ENCODE data around the gene AGAP4.
"Not testable (repeated sequence)": the region's sequence is repeated elsewhere in the genome, so short reads cannot be mapped to it uniquely, and the experiment has no call there.

The AGAP4 gene

DNA sequence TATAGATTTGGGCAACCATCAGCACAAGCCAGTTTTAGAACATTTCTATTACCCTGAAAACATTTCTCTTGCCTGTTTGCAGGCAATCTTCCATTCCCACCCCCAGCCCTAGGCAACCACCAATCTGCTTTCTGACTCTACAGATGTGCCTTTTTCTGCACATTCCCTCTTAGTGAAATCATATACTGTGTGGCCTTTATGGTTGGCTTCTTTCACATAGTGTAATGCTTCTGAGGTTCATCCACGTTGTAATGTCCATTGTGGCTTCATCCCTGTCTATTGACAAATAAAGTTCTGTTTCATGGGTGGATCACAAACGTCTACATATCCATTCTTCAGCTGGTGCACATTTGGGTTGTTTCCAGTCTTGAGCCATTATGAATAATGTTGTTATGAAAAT is 42.3 kb downstream of the AGAP4 start:
- not testable (repeated sequence) for H3K79me2 ChIP-seq (ENCODE audit: control insufficient read depth, insufficient read depth, low read length); H2BK5ac ChIP-seq (ENCODE audit: low read length); H2BK120ac ChIP-seq (ENCODE audit: low read depth, low read length); H3K36me3 ChIP-seq (ENCODE audit: control insufficient read depth, insufficient read depth, low read length); DNase-seq; H3K18ac ChIP-seq (ENCODE audit: low read length); H3K56ac ChIP-seq (ENCODE audit: low read length); H4K8ac ChIP-seq (ENCODE audit: low read depth, low read length); H2BK15ac ChIP-seq (replicated peaks; ENCODE audit: low read depth); H3K27me3 ChIP-seq (ENCODE audit: insufficient read depth, low read length, poor library complexity); H3K23ac ChIP-seq (ENCODE audit: low read length); H3K9ac ChIP-seq (ENCODE audit: low read length); H3K4ac ChIP-seq (ENCODE audit: low read depth, low read length); H3K4me2 ChIP-seq (ENCODE audit: low read length); H2AK5ac ChIP-seq (ENCODE audit: low read length); H3K4me1 ChIP-seq (ENCODE audit: control insufficient read depth, low read depth, low read length); H4K5ac ChIP-seq (ENCODE audit: low read length); H3K79me1 ChIP-seq (ENCODE audit: low read length); H3K4me3 ChIP-seq (ENCODE audit: low read length); H3K27ac ChIP-seq (ENCODE audit: low read depth, low read length)
- no CpG with 5 or more reads among the region's 2 CpGs for WGBS (ENCODE audit: extremely low coverage, insufficient coverage, low lambda C conversion rate)

DNA sequence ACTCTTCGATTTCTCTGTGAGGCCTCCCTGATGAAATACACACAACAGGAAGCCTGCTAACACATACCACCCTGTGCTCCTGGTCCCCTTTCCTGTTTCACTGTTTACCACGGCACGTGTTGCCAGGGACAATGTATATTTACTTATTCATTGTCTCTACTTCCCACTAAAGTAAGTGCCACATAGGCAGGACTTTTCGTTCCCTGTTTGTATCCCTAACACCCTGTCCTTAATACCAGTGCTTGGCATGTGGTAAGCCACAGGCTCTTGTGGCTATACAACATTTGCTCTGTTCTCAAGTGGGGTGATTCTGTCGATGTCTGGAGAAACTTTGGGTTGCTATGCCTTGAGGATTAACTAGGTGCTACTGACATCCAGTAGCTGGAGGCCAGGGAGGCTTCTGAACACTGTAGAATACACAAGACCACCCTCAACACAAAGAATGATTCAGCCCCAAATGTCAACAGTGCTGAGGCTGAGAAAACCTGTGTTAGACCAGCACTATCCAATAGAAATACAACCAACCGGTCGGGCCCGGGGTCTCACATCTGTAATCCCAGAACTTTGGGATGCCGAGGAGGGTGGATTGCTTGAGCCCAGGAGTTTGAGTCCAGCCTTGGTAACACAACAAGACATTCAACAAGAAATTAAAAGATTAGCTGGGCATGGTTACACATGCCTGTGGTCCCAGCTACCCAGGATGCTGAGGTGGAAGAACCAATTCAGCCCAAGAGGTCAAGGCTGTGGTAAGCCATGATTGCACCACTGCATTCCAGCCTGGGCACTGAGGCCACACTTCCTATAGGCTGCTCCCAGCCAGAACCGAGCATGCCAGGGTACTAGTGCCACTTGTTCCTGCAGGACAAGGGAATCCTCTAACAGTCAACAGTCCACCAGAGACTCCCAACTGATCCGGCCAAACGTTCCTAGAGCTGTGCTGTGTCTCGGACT is 44.0 kb downstream of the AGAP4 start:
- H3K36me3 ChIP-seq (ENCODE audit: control insufficient read depth, insufficient read depth, low read length); H3K27me3 ChIP-seq (ENCODE audit: insufficient read depth, low read length, poor library complexity); H4K5ac ChIP-seq (ENCODE audit: low read length); H2BK15ac ChIP-seq (replicated peaks; ENCODE audit: low read depth); H3K56ac ChIP-seq (ENCODE audit: low read length); H2BK5ac ChIP-seq (ENCODE audit: low read length); H3K79me1 ChIP-seq (ENCODE audit: low read length); H3K23ac ChIP-seq (ENCODE audit: low read length); H3K27ac ChIP-seq (ENCODE audit: low read depth, low read length); H3K9ac ChIP-seq (ENCODE audit: low read length); H2AK5ac ChIP-seq (ENCODE audit: low read length); H3K4ac ChIP-seq (ENCODE audit: low read depth, low read length); H3K4me2 ChIP-seq (ENCODE audit: low read length); H2BK120ac ChIP-seq (ENCODE audit: low read depth, low read length); DNase-seq; H3K4me3 ChIP-seq (ENCODE audit: low read length); H4K8ac ChIP-seq (ENCODE audit: low read depth, low read length); H3K79me2 ChIP-seq (ENCODE audit: control insufficient read depth, insufficient read depth, low read length); H3K4me1 ChIP-seq (ENCODE audit: control insufficient read depth, low read depth, low read length); H3K18ac ChIP-seq (ENCODE audit: low read length): not testable (repeated sequence)
- no CpG with 5 or more reads among the region's 13 CpGs for WGBS (ENCODE audit: extremely low coverage, insufficient coverage, low lambda C conversion rate)

DNA sequence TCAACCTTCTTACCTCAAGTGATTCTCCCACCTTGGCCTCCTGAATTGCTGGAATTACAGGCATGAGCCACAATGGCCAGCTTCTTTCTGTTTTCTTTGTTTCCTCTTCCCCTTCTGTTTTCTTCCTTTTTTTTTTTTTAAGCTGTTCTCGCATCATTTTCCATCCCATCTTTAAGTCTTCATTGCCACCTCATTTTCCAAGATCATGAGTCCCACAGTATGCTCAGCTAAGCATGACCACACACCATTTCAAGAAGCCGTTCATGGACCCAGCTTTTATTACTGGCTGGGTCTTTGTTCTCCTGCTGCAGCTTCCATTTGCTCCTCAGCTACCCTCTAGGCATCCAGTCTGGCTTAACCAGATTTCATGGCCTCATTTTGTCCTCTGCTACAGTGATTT is 52.5 kb downstream of the AGAP4 start:
- not testable (repeated sequence) for H3K18ac ChIP-seq (ENCODE audit: low read length); H3K27ac ChIP-seq (ENCODE audit: low read depth, low read length); H3K9ac ChIP-seq (ENCODE audit: low read length); H2AK5ac ChIP-seq (ENCODE audit: low read length); H3K4ac ChIP-seq (ENCODE audit: low read depth, low read length); DNase-seq; H3K4me2 ChIP-seq (ENCODE audit: low read length); H3K56ac ChIP-seq (ENCODE audit: low read length); H4K5ac ChIP-seq (ENCODE audit: low read length); H3K79me1 ChIP-seq (ENCODE audit: low read length); H3K79me2 ChIP-seq (ENCODE audit: control insufficient read depth, insufficient read depth, low read length); H2BK120ac ChIP-seq (ENCODE audit: low read depth, low read length); H3K36me3 ChIP-seq (ENCODE audit: control insufficient read depth, insufficient read depth, low read length); H3K4me3 ChIP-seq (ENCODE audit: low read length); H3K27me3 ChIP-seq (ENCODE audit: insufficient read depth, low read length, poor library complexity); H2BK15ac ChIP-seq (replicated peaks; ENCODE audit: low read depth); H3K23ac ChIP-seq (ENCODE audit: low read length); H4K8ac ChIP-seq (ENCODE audit: low read depth, low read length); H3K4me1 ChIP-seq (ENCODE audit: control insufficient read depth, low read depth, low read length); H2BK5ac ChIP-seq (ENCODE audit: low read length)
- no CpG with 5 or more reads among the region's 2 CpGs for WGBS (ENCODE audit: extremely low coverage, insufficient coverage, low lambda C conversion rate)

DNA sequence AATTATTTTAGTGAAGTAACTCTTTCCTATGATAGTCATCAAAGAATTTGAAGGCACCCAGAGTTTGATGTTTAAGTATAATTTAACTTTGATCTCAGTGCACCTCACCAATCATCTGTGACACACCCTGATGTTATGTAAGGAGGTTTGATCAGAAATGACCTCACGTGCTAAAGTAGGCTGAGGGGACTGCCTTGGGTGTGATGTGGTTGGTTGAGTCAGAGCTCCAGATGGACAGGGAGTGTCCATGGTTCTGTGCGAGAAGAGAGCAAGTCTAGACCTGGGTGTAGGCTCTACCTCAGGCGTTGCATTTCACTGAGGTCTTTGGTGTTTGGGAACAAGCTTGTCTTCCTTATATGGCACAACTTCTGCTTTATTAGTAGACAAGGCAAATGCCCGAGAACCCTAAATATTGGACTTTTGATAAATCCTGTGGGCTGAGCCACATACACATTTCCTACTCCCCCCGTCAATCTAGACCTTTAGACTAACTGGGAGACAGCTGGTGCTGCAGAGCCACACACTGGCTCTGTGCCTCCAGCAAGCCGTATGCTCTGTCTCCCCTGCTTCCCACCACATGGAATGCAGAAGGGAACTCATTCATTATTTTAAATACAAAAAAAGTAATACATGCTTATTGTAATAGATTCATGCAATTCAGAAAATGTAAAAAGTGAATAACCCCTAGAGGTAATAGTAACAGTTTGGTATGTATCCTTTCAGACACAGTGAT is 56.4 kb downstream of the AGAP4 start:
- not testable (repeated sequence) for H3K4me1 ChIP-seq (ENCODE audit: control insufficient read depth, low read depth, low read length); H3K4me3 ChIP-seq (ENCODE audit: low read length); H3K23ac ChIP-seq (ENCODE audit: low read length); H3K4ac ChIP-seq (ENCODE audit: low read depth, low read length); H3K56ac ChIP-seq (ENCODE audit: low read length); H2BK120ac ChIP-seq (ENCODE audit: low read depth, low read length); H3K27me3 ChIP-seq (ENCODE audit: insufficient read depth, low read length, poor library complexity); H4K8ac ChIP-seq (ENCODE audit: low read depth, low read length); DNase-seq; H3K36me3 ChIP-seq (ENCODE audit: control insufficient read depth, insufficient read depth, low read length); H3K9ac ChIP-seq (ENCODE audit: low read length); H4K5ac ChIP-seq (ENCODE audit: low read length); H3K79me2 ChIP-seq (ENCODE audit: control insufficient read depth, insufficient read depth, low read length); H3K27ac ChIP-seq (ENCODE audit: low read depth, low read length); H2BK15ac ChIP-seq (replicated peaks; ENCODE audit: low read depth); H3K4me2 ChIP-seq (ENCODE audit: low read length); H3K79me1 ChIP-seq (ENCODE audit: low read length); H2BK5ac ChIP-seq (ENCODE audit: low read length); H2AK5ac ChIP-seq (ENCODE audit: low read length); H3K18ac ChIP-seq (ENCODE audit: low read length)
- WGBS (ENCODE audit: extremely low coverage, insufficient coverage, low lambda C conversion rate), result no CpG with 5 or more reads among the region's 6 CpGs

DNA sequence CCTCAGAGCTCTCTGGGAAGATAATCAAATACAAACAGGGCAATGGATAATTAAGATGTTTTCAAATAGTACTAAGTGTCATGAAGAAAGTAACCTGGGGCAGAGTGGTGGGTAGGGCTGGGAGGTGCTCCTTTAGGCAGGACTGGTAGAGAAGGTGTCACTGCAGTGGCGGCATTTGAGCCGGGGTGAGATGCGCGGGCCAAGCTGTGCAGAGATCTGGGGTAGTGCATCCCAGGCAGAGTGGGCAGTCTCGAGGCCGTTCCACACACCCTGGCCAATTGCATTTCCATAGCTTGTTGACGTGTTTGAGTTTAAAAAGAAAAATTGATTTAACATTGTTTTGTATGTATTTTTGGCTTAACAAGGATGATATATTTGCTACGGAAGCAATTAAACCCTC is 57.3 kb downstream of the AGAP4 start:
- H3K4me1 ChIP-seq (ENCODE audit: control insufficient read depth, low read depth, low read length); H2BK15ac ChIP-seq (replicated peaks; ENCODE audit: low read depth); H3K79me1 ChIP-seq (ENCODE audit: low read length); H3K4ac ChIP-seq (ENCODE audit: low read depth, low read length); H2BK5ac ChIP-seq (ENCODE audit: low read length); H4K5ac ChIP-seq (ENCODE audit: low read length); DNase-seq; H3K36me3 ChIP-seq (ENCODE audit: control insufficient read depth, insufficient read depth, low read length); H3K27ac ChIP-seq (ENCODE audit: low read depth, low read length); H3K79me2 ChIP-seq (ENCODE audit: control insufficient read depth, insufficient read depth, low read length); H3K4me3 ChIP-seq (ENCODE audit: low read length); H3K27me3 ChIP-seq (ENCODE audit: insufficient read depth, low read length, poor library complexity); H3K23ac ChIP-seq (ENCODE audit: low read length); H2AK5ac ChIP-seq (ENCODE audit: low read length); H3K56ac ChIP-seq (ENCODE audit: low read length); H4K8ac ChIP-seq (ENCODE audit: low read depth, low read length); H2BK120ac ChIP-seq (ENCODE audit: low read depth, low read length); H3K18ac ChIP-seq (ENCODE audit: low read length); H3K4me2 ChIP-seq (ENCODE audit: low read length); H3K9ac ChIP-seq (ENCODE audit: low read length): not testable (repeated sequence)
- 100% methylated on average over 2 of the region's 8 CpGs for WGBS (ENCODE audit: extremely low coverage, insufficient coverage, low lambda C conversion rate)

All from mesendoderm (in vitro differentiated cells).